ENCODE data around the gene TFR2.

GRCh38 chr7:100582041-100582579 lies 59.2 kb downstream of the TFR2 start:
- no peak for TF ChIP-seq POLR2AphosphoS5 (IDR thresholded peaks at IDR 0.05)
- no peak for TF ChIP-seq CTCF (IDR thresholded peaks at IDR 0.05)
- TF ChIP-seq EP300 (IDR thresholded peaks at IDR 0.05), result no peak
